CD14-positive monocyte (primary cell): ENCODE data around the gene PAPPA2. TPM values are rescaled to one million over a fixed set of nuclear protein-coding genes. Genes with fewer than 3 reads are reported as not detected.
A peak's percentile ranks its signal among the peaks of the same experiment; 100 is the strongest.

Experiments
- DNase-seq, 3 donors: peaks; one replicate each; pipeline ENCODE4 v3.0.0-alpha.2; 2011 to 2022
- H2AFZ ChIP-seq: 2 replicates; pipeline ENCODE4 v1.6.0; 2012; ENCODE audit warnings: mild to moderate bottlenecking, low read depth, low read length, inconsistent platforms; ENCODE audit not compliant: insufficient read depth, poor library complexity, severe bottlenecking
- H3K27ac ChIP-seq, 2 donors: 1 replicate in 1 of 2; 2 replicates in 1 of 2; pipeline ENCODE4 v1.5.1; 2012 to 2013; ENCODE audit warnings: low read length in 2 of 2, control low read depth in 1 of 2, inconsistent platforms in 1 of 2, low read depth in 1 of 2, mild to moderate bottlenecking in 1 of 2
- H3K27me3 ChIP-seq, 2 donors: one replicate each; pipeline versions ENCODE4 v1.6.0 to v1.6.1; 2011 to 2013; ENCODE audit warnings: low read length in 2 of 2; ENCODE audit not compliant: control insufficient read depth in 2 of 2, insufficient read depth in 2 of 2
- H3K36me3 ChIP-seq, 2 donors: replicated peaks in 1 of 2; 1 replicate in 1 of 2; 2 replicates in 1 of 2; pipeline versions ENCODE4 v1.5.1 to v1.6.1; 2012 to 2013; ENCODE audit warnings: low read length in 2 of 2, control low read depth in 1 of 2, inconsistent platforms in 1 of 2, mild to moderate bottlenecking in 1 of 2; ENCODE audit not compliant: insufficient read depth in 2 of 2, control insufficient read depth in 1 of 2
- H3K4me1 ChIP-seq, 2 donors: 1 replicate in 1 of 2; 2 replicates in 1 of 2; pipeline versions ENCODE4 v1.5.1 to v1.6.1; 2012 to 2013; ENCODE audit warnings: low read length in 2 of 2, control low read depth in 1 of 2, inconsistent platforms in 1 of 2, mild to moderate bottlenecking in 1 of 2, moderate library complexity in 1 of 2; ENCODE audit not compliant: insufficient read depth in 2 of 2, control insufficient read depth in 1 of 2
- H3K4me2 ChIP-seq: replicated peaks from 2 replicates; pipeline ENCODE3; 2012; ENCODE audit warnings: low read length, moderate library complexity, mild to moderate bottlenecking; ENCODE audit not compliant: poor library complexity, severe bottlenecking; ENCODE audit errors: extremely low read depth
- H3K4me3 ChIP-seq, 3 experiments: fragments of 200-600 bp in 1 of 3; sonication (generic) in 1 of 3; replicated peaks in 1 of 3; 1 replicate in 2 of 3; 2 replicates in 1 of 3; pipeline ENCODE4 v1.5.1; 2011 to 2013; ENCODE audit warnings: low read length in 3 of 3, mild to moderate bottlenecking in 3 of 3, control low read depth in 2 of 3, low read depth in 2 of 3, inconsistent platforms in 1 of 3, moderate library complexity in 1 of 3
- H3K79me2 ChIP-seq: 2 replicates; pipeline ENCODE4 v1.6.0; 2012; ENCODE audit warnings: mild to moderate bottlenecking, control low read depth, inconsistent platforms, low read length, moderate library complexity; ENCODE audit not compliant: insufficient read depth
- H3K9ac ChIP-seq: 2 replicates; pipeline ENCODE4 v1.6.0; 2017; ENCODE audit warnings: low read length, mild to moderate bottlenecking; ENCODE audit not compliant: insufficient read depth, poor library complexity, severe bottlenecking
- H3K9me3 ChIP-seq, 2 donors: replicated peaks in 1 of 2; 1 replicate in 1 of 2; 2 replicates in 1 of 2; pipeline versions ENCODE4 v1.5.1 to v1.6.1; 2012 to 2013; ENCODE audit warnings: low read length in 2 of 2, control low read depth in 1 of 2; ENCODE audit not compliant: control insufficient read depth in 1 of 2, insufficient read depth in 1 of 2
- H4K20me1 ChIP-seq: 2 replicates; pipeline ENCODE4 v1.6.0; 2012; ENCODE audit warnings: mild to moderate bottlenecking, low read length, control low read depth, moderate library complexity; ENCODE audit not compliant: insufficient read depth
- H3K27ac Mint-ChIP-seq, 7 donors: one replicate each; pipeline ENCODE4 v1.8.0; 2020; ENCODE audit warnings: mild to moderate bottlenecking in 7 of 7, mixed read lengths in 7 of 7, moderate library complexity in 6 of 7, inconsistent platforms in 2 of 7
- H3K27me3 Mint-ChIP-seq, 3 donors: one replicate each; pipeline ENCODE4 v1.8.0; 2021 to 2022; ENCODE audit warnings: low read depth in 3 of 3, mild to moderate bottlenecking in 3 of 3, mixed read lengths in 3 of 3, moderate library complexity in 3 of 3, inconsistent platforms in 1 of 3
- H3K36me3 Mint-ChIP-seq, 2 donors: one replicate each; pipeline ENCODE4 v1.8.0; 2020; ENCODE audit warnings: mixed read lengths in 2 of 2, inconsistent platforms in 1 of 2, mild to moderate bottlenecking in 1 of 2
- H3K4me1 Mint-ChIP-seq: one replicate; pipeline ENCODE4 v1.8.0; 2020; ENCODE audit warnings: mild to moderate bottlenecking, mixed read lengths
- H3K4me3 Mint-ChIP-seq, 2 donors: one replicate each; pipeline ENCODE4 v1.8.0; 2020; ENCODE audit warnings: mild to moderate bottlenecking in 2 of 2, mixed read lengths in 2 of 2, moderate library complexity in 1 of 2
- H3K9me3 Mint-ChIP-seq, 7 donors: one replicate each; pipeline ENCODE4 v1.8.0; 2020 to 2022; ENCODE audit warnings: mixed read lengths in 7 of 7, mild to moderate bottlenecking in 6 of 7, moderate library complexity in 6 of 7, inconsistent platforms in 2 of 7
- WGBS: methylation state at CpG from one replicate; pipeline ENCODE4 v1.1.5; 2013; ENCODE audit warnings: missing lambda C conversion rate; ENCODE audit not compliant: insufficient coverage; 5-methylcytosine and 5-hydroxymethylcytosine counted together
- intact Hi-C, 2 donors: fragments of 100-400 bp; cut with micrococcal nuclease; formaldehyde crosslinking; loops; one replicate each; pipeline versions ENCODE4 v1.15.0 to v1.15.1; 2023
- polyA plus RNA-seq, 3 donors: library from polyadenylated mRNA; depleted of rRNA in 1 of 3; unstranded in 2 of 3; stranded (reverse) in 1 of 3; fragments of 300-500 nt in 2 of 3; fragments of >200 nt in 1 of 3; fragmentation: Illumina TruSeq in 2 of 3; gene quantifications; 1 replicate in 2 of 3; 2 replicates in 1 of 3; pipeline ENCODE4 v1.2.3, GENCODE V29; 2012 to 2021
- TF ChIP-seq, protein P1 (sequence below): fragments of 200-600 bp; IDR thresholded peaks from one replicate; pipeline ENCODE4 v1.8.0; 2022; ENCODE audit warnings: antibody characterized with exemption, mild to moderate bottlenecking

The PAPPA2 gene
- polyA plus RNA-seq, 3 donors: not detected

DNA sequence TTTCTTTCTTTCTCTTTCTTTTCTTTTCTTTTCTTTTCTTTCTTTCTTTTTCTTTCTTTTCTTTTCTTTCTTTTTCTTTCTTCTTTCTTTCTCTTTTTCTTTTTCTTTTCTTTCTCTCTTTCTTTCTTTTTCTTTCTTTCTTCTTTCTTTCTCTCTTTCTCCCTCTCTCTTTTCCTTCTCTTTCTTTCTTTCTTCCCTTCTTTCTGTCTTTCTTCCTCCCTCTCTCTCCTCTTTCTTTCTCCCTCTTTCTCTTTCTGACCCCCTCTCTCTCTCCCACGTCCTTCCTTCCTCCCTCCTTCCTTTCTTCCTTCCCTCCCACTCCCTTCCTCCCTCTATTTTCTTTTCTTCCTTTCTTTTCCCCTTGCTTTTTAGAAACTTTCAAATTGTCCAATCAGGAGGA is 333.6 kb downstream of the PAPPA2 start:
- no peak overlapping the region for H2AFZ ChIP-seq
- H3K36me3 Mint-ChIP-seq: no peaks in the 10 kb centered on the region
- H3K9me3 Mint-ChIP-seq: peaks cover 0 to 3% (median 0%) of the 10 kb centered on the region in 7 donors
- H3K4me3 Mint-ChIP-seq: no peak overlapping the region
- H3K4me3 ChIP-seq: no peak overlapping the region
- DNase-seq: no peak
- no peaks in the 10 kb centered on the region for H3K4me1 Mint-ChIP-seq
- H3K4me2 ChIP-seq: no peak overlapping the region
- H3K36me3 ChIP-seq: no peaks in the 10 kb centered on the region
- H4K20me1 ChIP-seq: no peaks in the 10 kb centered on the region
- peaks cover 0 to 6% (median 1%) of the 10 kb centered on the region in 3 donors for H3K27me3 Mint-ChIP-seq
- H3K4me1 ChIP-seq: no peaks in the 10 kb centered on the region
- TF ChIP-seq, protein P1, sequence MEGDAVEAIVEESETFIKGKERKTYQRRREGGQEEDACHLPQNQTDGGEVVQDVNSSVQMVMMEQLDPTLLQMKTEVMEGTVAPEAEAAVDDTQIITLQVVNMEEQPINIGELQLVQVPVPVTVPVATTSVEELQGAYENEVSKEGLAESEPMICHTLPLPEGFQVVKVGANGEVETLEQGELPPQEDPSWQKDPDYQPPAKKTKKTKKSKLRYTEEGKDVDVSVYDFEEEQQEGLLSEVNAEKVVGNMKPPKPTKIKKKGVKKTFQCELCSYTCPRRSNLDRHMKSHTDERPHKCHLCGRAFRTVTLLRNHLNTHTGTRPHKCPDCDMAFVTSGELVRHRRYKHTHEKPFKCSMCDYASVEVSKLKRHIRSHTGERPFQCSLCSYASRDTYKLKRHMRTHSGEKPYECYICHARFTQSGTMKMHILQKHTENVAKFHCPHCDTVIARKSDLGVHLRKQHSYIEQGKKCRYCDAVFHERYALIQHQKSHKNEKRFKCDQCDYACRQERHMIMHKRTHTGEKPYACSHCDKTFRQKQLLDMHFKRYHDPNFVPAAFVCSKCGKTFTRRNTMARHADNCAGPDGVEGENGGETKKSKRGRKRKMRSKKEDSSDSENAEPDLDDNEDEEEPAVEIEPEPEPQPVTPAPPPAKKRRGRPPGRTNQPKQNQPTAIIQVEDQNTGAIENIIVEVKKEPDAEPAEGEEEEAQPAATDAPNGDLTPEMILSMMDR: peak; percentile 23
- 75% methylated on average over 1 of the region's 1 CpG for WGBS
- H3K27ac ChIP-seq: no peak overlapping the region
- no peak overlapping the region for H3K27ac Mint-ChIP-seq
- no peak overlapping the region for H3K9ac ChIP-seq
- H3K79me2 ChIP-seq: no peaks in the 10 kb centered on the region
- H3K27me3 ChIP-seq: no peaks in the 10 kb centered on the region
- intact Hi-C loops: no loop called here
- no peaks in the 10 kb centered on the region for H3K9me3 ChIP-seq

DNA sequence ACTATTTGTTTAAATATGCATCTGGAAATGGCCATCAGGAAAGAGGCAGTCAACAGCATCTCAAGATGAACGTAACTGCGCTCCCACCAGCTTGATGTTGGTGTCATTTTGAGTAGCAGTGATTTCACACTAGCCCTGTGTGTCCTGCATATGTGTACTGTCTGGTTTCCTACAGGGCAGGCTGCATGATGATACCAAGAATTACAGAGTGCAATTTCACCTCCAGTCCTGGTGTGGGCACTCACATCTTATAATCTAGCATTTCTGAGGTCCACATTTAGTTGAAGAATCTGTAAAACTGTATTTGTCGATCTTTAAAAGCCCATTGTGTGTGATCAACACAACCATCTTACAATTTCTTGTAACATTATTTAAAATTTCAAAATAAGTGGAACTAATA is 336.4 kb downstream of the PAPPA2 start:
- H3K36me3 Mint-ChIP-seq: no peaks in the 10 kb centered on the region
- Histone ChIP-seq H3K27ac (no peak overlapping the region), H2AFZ (no peak overlapping the region), H3K4me1 (no peaks in the 10 kb centered on the region), H3K27me3 (no peaks in the 10 kb centered on the region), H3K9me3 (no peaks in the 10 kb centered on the region), H3K9ac (no peak overlapping the region), H3K79me2 (no peaks in the 10 kb centered on the region), H4K20me1 (no peaks in the 10 kb centered on the region), H3K36me3 (no peaks in the 10 kb centered on the region), H3K4me3 (no peak overlapping the region), H3K4me2 (no peak overlapping the region)
- H3K27me3 Mint-ChIP-seq: peaks cover 0 to 3% (median 3%) of the 10 kb centered on the region in 3 donors
- DNase-seq: no peak
- TF ChIP-seq, protein P1: no peak
- intact Hi-C loops: no loop called here
- no peak overlapping the region for H3K4me3 Mint-ChIP-seq
- peaks cover 0 to 5% (median 0%) of the 10 kb centered on the region in 7 donors for H3K9me3 Mint-ChIP-seq
- H3K4me1 Mint-ChIP-seq: no peaks in the 10 kb centered on the region
- H3K27ac Mint-ChIP-seq: no peak overlapping the region
- WGBS: 92% methylated on average over 2 of the region's 3 CpGs
